Neural progenitor cell (in vitro differentiated cells): Measurements from ENCODE around the gene STK25. TPM values are rescaled to one million over a fixed set of nuclear protein-coding genes. Genes with fewer than 3 reads are reported as not detected.

Experiments
- DNase-seq: peaks from one replicate; pipeline ENCODE4 v3.0.0-alpha.2; 2016; ENCODE audit warnings: low spot score
- H2AFZ ChIP-seq: fragments of 200-600 bp; sonication (generic); replicated peaks from 2 replicates; pipeline ENCODE4 v1.6.1; 2016; ENCODE audit warnings: antibody characterized with exemption
- H3F3A ChIP-seq: fragments of 200-600 bp; sonication (generic); 2 replicates; pipeline ENCODE4 v1.6.1; 2016; ENCODE audit warnings: antibody characterized with exemption, low read depth
- H3K27ac ChIP-seq: fragments of 200-600 bp; sonication (generic); 2 replicates; pipeline ENCODE4 v1.5.1; 2016; ENCODE audit warnings: mild to moderate bottlenecking
- H3K27me3 ChIP-seq: fragments of 200-600 bp; sonication (generic); 2 replicates; pipeline ENCODE4 v1.6.1; 2016; ENCODE audit warnings: mild to moderate bottlenecking, moderate library complexity
- H3K36me3 ChIP-seq: fragments of 200-600 bp; sonication (generic); 2 replicates; pipeline ENCODE4 v1.5.1; 2016
- H3K4me1 ChIP-seq: fragments of 200-600 bp; sonication (generic); 2 replicates; pipeline ENCODE4 v1.6.1; 2016; ENCODE audit warnings: mixed run types
- H3K4me2 ChIP-seq: fragments of 200-600 bp; sonication (generic); 2 replicates; pipeline ENCODE4 v1.6.1; 2016
- H3K4me3 ChIP-seq: fragments of 200-600 bp; sonication (generic); 2 replicates; pipeline ENCODE4 v1.5.1; 2016
- H3K79me2 ChIP-seq: fragments of 200-600 bp; sonication (generic); 2 replicates; pipeline ENCODE4 v1.6.1; 2016; ENCODE audit warnings: low read depth
- H3K9ac ChIP-seq: fragments of 200-600 bp; sonication (generic); 2 replicates; pipeline ENCODE4 v1.6.1; 2016
- H3K9me3 ChIP-seq: fragments of 200-600 bp; sonication (generic); 2 replicates; pipeline ENCODE4 v1.5.1; 2016; ENCODE audit warnings: low read depth
- H4K20me1 ChIP-seq: fragments of 200-600 bp; sonication (generic); 2 replicates; pipeline ENCODE4 v1.6.1; 2016; ENCODE audit warnings: low read depth
- H3K27ac Mint-ChIP-seq: 3 replicates; pipeline ENCODE4 v1.8.0; 2021; ENCODE audit warnings: mixed read lengths
- H3K27me3 Mint-ChIP-seq: 2 replicates; pipeline ENCODE4 v1.8.0; 2022; ENCODE audit warnings: low read depth, mild to moderate bottlenecking, inconsistent platforms, moderate library complexity, mixed read lengths; ENCODE audit not compliant: insufficient read depth
- H3K36me3 Mint-ChIP-seq: 3 replicates; pipeline ENCODE4 v1.8.0; 2021; ENCODE audit warnings: mixed read lengths
- H3K4me1 Mint-ChIP-seq: 3 replicates; pipeline ENCODE4 v1.8.0; 2021; ENCODE audit warnings: mixed read lengths
- H3K4me3 Mint-ChIP-seq: 3 replicates; pipeline ENCODE4 v1.8.0; 2021; ENCODE audit warnings: mild to moderate bottlenecking, moderate library complexity, mixed read lengths
- H3K9me3 Mint-ChIP-seq: 3 replicates; pipeline ENCODE4 v1.8.0; 2020; ENCODE audit warnings: mixed read lengths
- EZH2 ChIP-seq: fragments of 200-600 bp; sonication (generic); IDR thresholded peaks from 2 replicates; pipeline ENCODE4 v1.6.1; 2017; ENCODE audit warnings: antibody characterized with exemption, mild to moderate bottlenecking, moderate library complexity
- EZH2phosphoT487 ChIP-seq: fragments of 200-600 bp; sonication (generic); IDR thresholded peaks from 2 replicates; pipeline ENCODE4 v1.6.1; 2017; ENCODE audit warnings: antibody characterized with exemption
- total RNA-seq: library from RNA; depleted of rRNA; stranded (reverse); fragments of >200 nt; gene quantifications from 2 replicates; pipeline ENCODE4 v1.2.3, GENCODE V29; 2015; ENCODE audit warnings: low replicate concordance
- TF ChIP-seq, protein P1 (sequence below): fragments of 200-600 bp; sonication (generic); IDR thresholded peaks from 2 replicates; pipeline ENCODE4 v1.5.1; 2017; ENCODE audit warnings: antibody characterized with exemption, mild to moderate bottlenecking

The STK25 gene
- total RNA-seq, 1 donor from 2014 or later, result 164 TPM

DNA sequence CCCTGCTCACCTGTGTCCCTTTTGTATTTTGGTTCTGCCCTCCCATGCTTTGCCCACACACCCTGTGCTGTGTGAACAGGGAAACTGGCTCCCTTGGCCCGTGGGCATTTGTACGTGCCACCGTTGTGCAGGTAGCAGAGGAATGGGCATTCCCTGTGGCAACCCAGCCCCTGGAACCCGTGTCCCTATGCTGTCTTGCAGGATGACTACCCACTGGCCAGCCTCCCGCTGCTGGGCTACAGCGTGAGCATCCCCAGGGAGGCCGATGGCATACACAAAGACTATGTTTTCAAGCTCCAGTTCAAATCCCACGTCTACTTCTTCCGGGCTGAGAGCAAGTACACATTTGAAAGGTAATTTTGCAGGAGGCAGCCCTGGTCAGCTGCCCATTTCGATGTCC, 15.3 kb downstream of the STK25 start:
- Mint-ChIP-seq H3K4me3 (peak overlapping the region; percentile 29), H3K27ac (no peak overlapping the region), H3K36me3 (peaks cover 9% of the 10 kb centered on the region), H3K27me3 (peaks cover 7% of the 10 kb centered on the region), H3K9me3 (peaks cover 3% of the 10 kb centered on the region), H3K4me1 (no peaks in the 10 kb centered on the region)
- no peaks in the 10 kb centered on the region for H3K9me3 ChIP-seq
- H3K79me2 ChIP-seq, result no peaks in the 10 kb centered on the region
- no peaks in the 10 kb centered on the region for H3F3A ChIP-seq
- no peaks in the 10 kb centered on the region for H3K36me3 ChIP-seq
- no peak overlapping the region for H3K4me3 ChIP-seq
- no peaks in the 10 kb centered on the region for H3K4me1 ChIP-seq
- H2AFZ ChIP-seq, result no peak overlapping the region
- no peak overlapping the region for H3K27ac ChIP-seq
- no peak for DNase-seq
- H4K20me1 ChIP-seq, result no peaks in the 10 kb centered on the region
- no peak overlapping the region for H3K4me2 ChIP-seq
- no peaks in the 10 kb centered on the region for H3K27me3 ChIP-seq
- TF ChIP-seq EZH2phosphoT487, result no peak
- H3K9ac ChIP-seq, result no peak overlapping the region

DNA sequence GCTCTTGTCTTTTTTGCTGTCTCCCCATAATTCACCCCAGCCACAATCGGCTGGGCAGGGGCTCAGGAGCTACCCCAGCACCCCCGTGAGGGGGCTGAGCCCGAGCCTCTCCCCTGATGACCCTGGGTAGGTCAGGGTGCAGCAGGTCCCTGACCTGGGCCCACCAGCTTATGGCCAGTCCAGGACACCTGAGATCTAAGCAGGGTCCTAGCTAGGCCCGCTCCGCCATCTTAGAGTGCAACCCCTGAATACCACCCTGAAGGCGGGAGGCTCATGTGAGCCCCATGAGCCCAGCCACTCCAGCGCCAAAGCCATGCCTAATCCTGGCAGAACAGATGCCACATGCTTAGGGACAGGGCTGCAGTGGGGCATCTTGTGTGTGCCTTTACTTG, 16.2 kb downstream of the STK25 start:
- Mint-ChIP-seq H3K4me3 (no peak overlapping the region), H3K27ac (no peak overlapping the region), H3K9me3 (peaks cover 3% of the 10 kb centered on the region), H3K36me3 (peaks cover 9% of the 10 kb centered on the region), H3K27me3 (peaks cover 4% of the 10 kb centered on the region), H3K4me1 (no peaks in the 10 kb centered on the region)
- H3K4me3 ChIP-seq, result no peak overlapping the region
- no peak overlapping the region for H2AFZ ChIP-seq
- no peaks in the 10 kb centered on the region for H3K27me3 ChIP-seq
- no peaks in the 10 kb centered on the region for H3K4me1 ChIP-seq
- no peak overlapping the region for H3K27ac ChIP-seq
- no peaks in the 10 kb centered on the region for H4K20me1 ChIP-seq
- no peaks in the 10 kb centered on the region for H3F3A ChIP-seq
- TF ChIP-seq, protein P1, sequence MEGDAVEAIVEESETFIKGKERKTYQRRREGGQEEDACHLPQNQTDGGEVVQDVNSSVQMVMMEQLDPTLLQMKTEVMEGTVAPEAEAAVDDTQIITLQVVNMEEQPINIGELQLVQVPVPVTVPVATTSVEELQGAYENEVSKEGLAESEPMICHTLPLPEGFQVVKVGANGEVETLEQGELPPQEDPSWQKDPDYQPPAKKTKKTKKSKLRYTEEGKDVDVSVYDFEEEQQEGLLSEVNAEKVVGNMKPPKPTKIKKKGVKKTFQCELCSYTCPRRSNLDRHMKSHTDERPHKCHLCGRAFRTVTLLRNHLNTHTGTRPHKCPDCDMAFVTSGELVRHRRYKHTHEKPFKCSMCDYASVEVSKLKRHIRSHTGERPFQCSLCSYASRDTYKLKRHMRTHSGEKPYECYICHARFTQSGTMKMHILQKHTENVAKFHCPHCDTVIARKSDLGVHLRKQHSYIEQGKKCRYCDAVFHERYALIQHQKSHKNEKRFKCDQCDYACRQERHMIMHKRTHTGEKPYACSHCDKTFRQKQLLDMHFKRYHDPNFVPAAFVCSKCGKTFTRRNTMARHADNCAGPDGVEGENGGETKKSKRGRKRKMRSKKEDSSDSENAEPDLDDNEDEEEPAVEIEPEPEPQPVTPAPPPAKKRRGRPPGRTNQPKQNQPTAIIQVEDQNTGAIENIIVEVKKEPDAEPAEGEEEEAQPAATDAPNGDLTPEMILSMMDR, result no peak
- H3K4me2 ChIP-seq, result no peak overlapping the region
- H3K9me3 ChIP-seq, result no peaks in the 10 kb centered on the region
- DNase-seq, result no peak
- H3K79me2 ChIP-seq, result no peaks in the 10 kb centered on the region
- H3K9ac ChIP-seq, result no peak overlapping the region
- no peaks in the 10 kb centered on the region for H3K36me3 ChIP-seq

DNA sequence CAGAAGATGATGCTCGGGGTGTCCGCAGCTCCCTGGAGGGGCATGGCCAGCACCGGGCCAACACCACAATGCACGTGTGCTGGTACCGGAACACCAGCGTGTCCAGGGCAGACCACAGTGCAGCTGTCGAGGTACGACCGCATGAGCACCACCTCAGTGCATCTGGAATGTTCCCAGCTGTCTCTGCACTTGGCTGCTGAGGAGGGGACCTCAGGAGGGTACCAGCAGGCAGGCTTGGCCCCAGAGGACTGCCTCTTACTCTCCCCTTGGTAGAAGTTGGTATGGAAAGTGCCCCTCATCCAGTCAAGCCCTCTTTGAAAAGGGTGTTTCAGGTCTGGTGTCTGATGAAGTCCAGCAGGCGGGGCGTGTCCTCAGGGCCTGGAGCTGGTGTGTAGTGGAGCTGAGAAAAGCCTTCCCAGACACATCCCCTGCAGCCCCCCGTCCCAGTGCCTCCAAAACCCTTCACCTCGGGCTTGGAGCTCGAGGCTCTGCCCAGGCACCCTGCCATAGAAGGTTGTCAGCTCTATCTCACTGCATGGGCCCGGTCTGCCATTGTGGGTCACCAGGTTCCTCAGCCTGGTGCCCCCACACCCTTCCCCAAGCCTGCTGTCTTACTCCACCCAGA, 16.7 kb downstream of the STK25 start:
- DNase-seq, result no peak
- no peaks in the 10 kb centered on the region for H3K27me3 ChIP-seq
- no peak overlapping the region for H3K9ac ChIP-seq
- H3F3A ChIP-seq, result no peaks in the 10 kb centered on the region
- H3K4me3 ChIP-seq, result no peak overlapping the region
- TF ChIP-seq EZH2 (no peak), EZH2phosphoT487 (no peak)
- H2AFZ ChIP-seq, result no peak overlapping the region
- H3K4me1 Mint-ChIP-seq, result no peaks in the 10 kb centered on the region
- H3K4me3 Mint-ChIP-seq, result no peak overlapping the region
- H4K20me1 ChIP-seq, result no peaks in the 10 kb centered on the region
- H3K36me3 ChIP-seq, result no peaks in the 10 kb centered on the region
- H3K79me2 ChIP-seq, result no peaks in the 10 kb centered on the region
- H3K36me3 Mint-ChIP-seq, result peaks cover 9% of the 10 kb centered on the region
- H3K27ac Mint-ChIP-seq, result no peak overlapping the region
- peaks cover 4% of the 10 kb centered on the region for H3K27me3 Mint-ChIP-seq
- H3K27ac ChIP-seq, result no peak overlapping the region
- no peaks in the 10 kb centered on the region for H3K4me1 ChIP-seq
- H3K4me2 ChIP-seq, result no peak overlapping the region
- H3K9me3 Mint-ChIP-seq, result peaks cover 3% of the 10 kb centered on the region
- no peaks in the 10 kb centered on the region for H3K9me3 ChIP-seq

DNA sequence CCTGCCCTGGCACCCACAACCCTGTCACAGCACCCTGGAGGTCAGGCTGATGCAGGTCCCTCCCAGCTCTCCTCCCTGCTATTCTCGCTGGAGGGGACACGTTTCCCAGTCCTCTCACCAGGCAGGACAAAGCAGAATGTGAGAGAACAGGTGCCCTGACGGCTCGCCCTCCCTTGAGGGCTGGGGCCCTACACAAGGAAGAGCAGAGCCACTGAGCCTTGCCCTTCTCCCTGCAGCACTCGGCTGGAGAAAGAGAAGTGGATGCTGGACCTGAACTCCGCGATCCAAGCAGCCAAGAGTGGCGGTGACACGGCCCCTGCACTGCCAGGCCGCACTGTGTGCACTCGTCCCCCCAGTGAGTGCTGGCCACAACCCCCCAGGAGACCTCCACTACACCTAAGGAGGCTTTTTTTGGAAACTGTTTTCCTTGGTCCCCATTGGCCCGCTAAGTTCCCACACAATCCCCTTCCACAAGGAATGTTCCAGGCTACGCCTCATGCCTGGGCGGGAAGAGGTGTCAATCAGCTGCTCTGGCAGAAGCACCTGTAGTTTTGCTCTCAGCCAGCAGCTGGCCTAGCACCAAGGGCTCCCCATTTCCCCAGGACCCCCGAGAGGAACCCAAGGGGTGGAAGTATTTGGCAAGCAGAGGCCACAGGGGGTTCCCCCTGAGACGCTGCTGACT, 17.4 kb downstream of the STK25 start:
- no peaks in the 10 kb centered on the region for H3K4me1 ChIP-seq
- no peaks in the 10 kb centered on the region for H3K9me3 ChIP-seq
- H3K36me3 ChIP-seq, result no peaks in the 10 kb centered on the region
- no peaks in the 10 kb centered on the region for H3K4me1 Mint-ChIP-seq
- no peak overlapping the region for H2AFZ ChIP-seq
- no peaks in the 10 kb centered on the region for H3K79me2 ChIP-seq
- H3K4me2 ChIP-seq, result no peak overlapping the region
- DNase-seq, result no peak
- no peaks in the 10 kb centered on the region for H3F3A ChIP-seq
- peaks cover 3% of the 10 kb centered on the region for H3K9me3 Mint-ChIP-seq
- H3K27me3 Mint-ChIP-seq, result peaks cover 4% of the 10 kb centered on the region
- no peak overlapping the region for H3K9ac ChIP-seq
- no peak overlapping the region for H3K4me3 Mint-ChIP-seq
- H3K27ac ChIP-seq, result no peak overlapping the region
- H4K20me1 ChIP-seq, result no peaks in the 10 kb centered on the region
- peaks cover 9% of the 10 kb centered on the region for H3K36me3 Mint-ChIP-seq
- no peaks in the 10 kb centered on the region for H3K27me3 ChIP-seq
- peak overlapping the region; percentile 42 for H3K27ac Mint-ChIP-seq
- TF ChIP-seq, protein P1, result no peak
- TF ChIP-seq EZH2phosphoT487 (no peak), EZH2 (no peak)
- no peak overlapping the region for H3K4me3 ChIP-seq
